GM10248 (cell line): ENCODE measurements around the gene ADGRA1.

Experiments used
- CTCF ChIA-PET: fragments of 300-600 bp; sonication (Branson Sonifier 250); formaldehyde crosslinking; extraction: SDS; loops from one replicate; lab custom pipeline; 2021; ENCODE audit warnings: antibody characterized with exemption; lab: Yijun Ruan, JAX
- POLR2A ChIA-PET: fragments of 350-650 bp; sonication (Branson Sonifier 250); formaldehyde crosslinking; extraction: SDS; loops from one replicate; lab custom pipeline; 2020; ENCODE audit warnings: antibody characterized with exemption; lab: Yijun Ruan, JAX
- DNase-seq: peaks from one replicate; pipeline ENCODE4 v3.0.0; 2012; ENCODE audit errors: extremely low spot score
- CTCF ChIP-seq: IDR thresholded peaks from 2 replicates; pipeline ENCODE4 v1.5.1; 2012; ENCODE audit warnings: mild to moderate bottlenecking, low read depth; ENCODE audit errors: extremely low read depth, missing control alignments, control extremely low read depth

The ADGRA1 gene

GRCh38 chr10:133141958-133142340, 54.2 kb downstream of the ADGRA1 start:
- DNase-seq, result no peak
- POLR2A ChIA-PET, result no interaction called here
- CTCF ChIA-PET, result no interaction called here
- TF ChIP-seq CTCF, result no peak

GRCh38 chr10:133142523-133143199, 54.9 kb downstream of the ADGRA1 start:
- ChIA-PET CTCF (interaction anchor here (0.9 to 1.2 kb wide), 6 partner anchors 16 to 173 kb away, joined by 3 to 5 read pairs (median 3); no protein-coding TSS in a partner anchor), POLR2A (no interaction called here)
- no peak for DNase-seq
- no peak for TF ChIP-seq CTCF

- no peak for DNase-seq
- ChIA-PET POLR2A (no interaction called here), CTCF (interaction anchor here (0.9 to 1.2 kb wide), 8 partner anchors 12 to 173 kb away, joined by 3 to 5 read pairs (median 3); no protein-coding TSS in a partner anchor)
- TF ChIP-seq CTCF, result no peak
Observed at GRCh38 chr10:133143200-133143533, 55.4 kb downstream of the ADGRA1 start.

GRCh38 chr10:133143546-133143945, 55.8 kb downstream of the ADGRA1 start:
- ChIA-PET POLR2A (no interaction called here), CTCF (interaction anchor here (0.9 to 1.7 kb wide), 9 partner anchors 12 to 288 kb away, joined by 3 to 5 read pairs (median 3); no protein-coding TSS in a partner anchor)
- DNase-seq, result no peak
- no peak for TF ChIP-seq CTCF

- ChIA-PET CTCF (interaction anchor here (1.0 to 1.7 kb wide), 2 partner anchors 195 to 289 kb away, joined by 3 read pairs; no protein-coding TSS in a partner anchor), POLR2A (no interaction called here)
- TF ChIP-seq CTCF, result no peak
- no peak for DNase-seq
Observed at GRCh38 chr10:133144771-133145170, 57.0 kb downstream of the ADGRA1 start.

- TF ChIP-seq CTCF, result no peak
- CTCF ChIA-PET, result no interaction called here
- POLR2A ChIA-PET, result no interaction called here
- DNase-seq, result no peak
Observed at GRCh38 chr10:133150226-133150625, 62.5 kb downstream of the ADGRA1 start.
